22Rv1 (cell line): ENCODE measurements around the gene CHMP1A.

Experiments used
- H3K27ac ChIP-seq: fragments of 450-650 bp; 2 replicates; pipeline ENCODE4 v1.5.1; 2017
- CTCF ChIP-seq: fragments of 450-650 bp; IDR thresholded peaks from 2 replicates; pipeline ENCODE4 v1.5.1; 2017; ENCODE audit warnings: mild to moderate bottlenecking
- ZFX ChIP-seq: fragments of 450-650 bp; IDR thresholded peaks from 2 replicates; pipeline ENCODE4 v1.6.1; 2017; ENCODE audit warnings: antibody characterized with exemption, borderline replicate concordance

Gene CHMP1A

GRCh38 chr16:89661215-89661614 is 3.7 kb upstream of the CHMP1A start:
- no peak for TF ChIP-seq ZFX
- no peak for TF ChIP-seq CTCF
- no peak overlapping the region for H3K27ac ChIP-seq

GRCh38 chr16:89660146-89660545 is 2.6 kb upstream of the CHMP1A start:
- peak overlapping the region; percentile 92 for H3K27ac ChIP-seq
- TF ChIP-seq CTCF: no peak
- no peak for TF ChIP-seq ZFX

GRCh38 chr16:89658221-89658879 is 842 bp upstream of the CHMP1A start:
- peak overlapping the region; percentile 92 for H3K27ac ChIP-seq
- TF ChIP-seq CTCF (no peak), ZFX (no peak)

GRCh38 chr16:89656435-89657121 is 930 bp downstream of the CHMP1A start:
- peak overlapping the region; percentile 92 for H3K27ac ChIP-seq
- TF ChIP-seq ZFX: no peak
- TF ChIP-seq CTCF: no peak

GRCh38 chr16:89655062-89655643 is 2.4 kb downstream of the CHMP1A start:
- peak overlapping the region; percentile 92; the same call in 1 of the 2 replicates for H3K27ac ChIP-seq
- TF ChIP-seq ZFX: no peak
- TF ChIP-seq CTCF: no peak

- TF ChIP-seq ZFX (no peak), CTCF (no peak)
- H3K27ac ChIP-seq: no peak overlapping the region
These were observed 3.7 kb downstream of the CHMP1A start for GRCh38 chr16:89653656-89654295.

GRCh38 chr16:89651584-89651983 is 5.9 kb downstream of the CHMP1A start:
- no peak for TF ChIP-seq ZFX
- no peak for TF ChIP-seq CTCF
- H3K27ac ChIP-seq: no peak overlapping the region
